Stimulated activated CD8-positive, alpha-beta memory T cell treated with anti-CD3 and anti-CD28 coated beads, Interleukin-15, amount 100 ng/mL, for 4 hours (primary cell): ENCODE results near the gene HIRA.
"Not testable (repeated sequence)": the region's sequence is repeated elsewhere in the genome, so short reads cannot be mapped to it uniquely, and the experiment has no call there.

ENCODE experiments used
- DNase-seq, 2 donors: peaks; one replicate each; pipeline ENCODE4 v3.0.0-alpha.2; 2020; ENCODE audit warnings: low read depth in 2 of 2

HIRA gene

DNA sequence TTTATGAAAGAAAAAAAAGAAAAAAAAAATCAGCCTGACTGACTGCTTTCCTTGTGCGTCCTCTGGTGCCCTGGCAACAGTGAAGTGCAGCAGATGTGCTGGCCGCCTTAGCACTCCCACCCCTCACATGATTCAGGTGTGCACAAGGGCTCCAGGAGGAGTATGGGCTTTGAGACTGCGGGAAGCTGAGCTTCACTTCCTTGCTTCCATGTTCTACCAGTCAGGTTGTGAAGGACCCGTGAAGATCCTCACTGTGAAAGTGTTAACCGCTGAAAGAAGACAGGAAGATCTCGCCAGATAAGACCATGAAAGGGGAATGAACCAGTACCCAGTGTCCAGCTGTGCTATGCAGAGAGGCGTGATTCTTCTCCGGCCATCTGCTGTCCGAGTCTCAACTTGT lies 48.2 kb downstream of the HIRA start:
- no peak for DNase-seq

DNA sequence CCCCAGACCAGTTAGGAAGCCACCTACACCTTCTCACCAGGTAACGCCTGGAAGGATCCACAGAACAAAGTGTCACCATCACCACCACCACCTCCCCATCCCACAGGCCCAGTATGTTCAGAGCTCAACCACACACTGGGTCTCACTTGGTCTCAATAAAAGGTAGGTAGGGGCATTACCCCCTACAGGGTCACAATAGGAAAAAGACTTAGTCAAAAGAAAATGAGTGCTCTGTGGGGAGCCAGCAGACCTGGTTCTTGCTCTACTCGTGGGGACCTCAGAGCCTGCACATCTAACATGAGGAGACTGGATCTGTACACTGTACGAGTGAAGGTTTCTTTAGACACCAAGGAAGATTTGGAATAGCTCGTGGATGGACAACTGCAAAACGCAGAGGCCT lies 49.3 kb downstream of the HIRA start:
- no peak for DNase-seq

DNA sequence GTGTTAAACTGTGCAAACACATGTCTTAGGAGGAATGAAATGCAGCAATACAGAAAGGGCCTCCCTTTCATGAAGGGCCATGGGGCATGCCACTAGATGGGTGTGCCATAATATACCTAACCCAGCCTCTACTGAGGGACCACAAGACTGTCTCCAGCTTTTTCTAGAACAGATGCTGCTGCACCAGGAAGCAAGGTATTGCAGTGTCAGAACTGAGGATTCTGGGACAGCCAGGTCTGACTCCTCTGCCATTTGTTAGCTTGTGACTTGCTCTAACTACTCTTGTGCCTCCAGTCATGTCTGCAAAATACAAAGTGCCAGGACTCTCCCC lies 53.2 kb downstream of the HIRA start:
- no peak for DNase-seq

DNA sequence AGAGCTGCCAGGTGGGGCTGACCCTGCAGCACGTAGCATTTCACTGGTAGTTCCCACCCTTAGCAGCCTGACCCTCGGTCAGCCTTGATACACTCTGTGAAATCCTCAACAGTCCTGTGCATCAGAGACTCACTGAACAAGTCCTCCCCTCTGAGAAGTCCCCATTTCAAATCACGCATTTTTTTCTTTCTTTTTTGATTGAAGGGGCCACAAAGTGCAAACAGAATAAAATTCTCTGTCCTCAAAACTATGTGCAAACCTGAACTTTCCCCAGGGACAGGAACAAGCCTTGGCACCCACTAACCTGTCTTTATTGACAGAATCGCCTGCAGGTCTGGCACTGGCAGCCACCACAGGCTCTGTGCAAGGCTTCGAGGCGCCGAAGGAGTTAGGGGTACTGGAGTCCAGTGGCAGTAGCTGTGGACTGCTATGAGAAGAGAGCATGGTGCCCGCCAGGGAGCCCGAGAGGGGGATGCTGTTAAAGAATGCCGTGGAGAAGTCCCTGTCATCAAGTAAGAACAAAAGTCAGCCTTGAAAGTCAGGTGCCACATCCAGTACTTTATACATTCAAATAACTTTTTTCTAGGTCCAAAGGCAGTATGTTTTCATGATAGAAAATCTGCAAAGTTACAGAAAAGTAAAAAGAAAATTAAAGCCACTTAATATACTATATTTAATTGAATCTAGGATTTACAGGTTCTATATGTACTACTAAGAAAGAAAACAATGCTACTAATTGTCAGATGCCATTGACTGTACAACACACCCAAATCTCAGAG lies 53.8 kb downstream of the HIRA start:
- DNase-seq, result no peak

DNA sequence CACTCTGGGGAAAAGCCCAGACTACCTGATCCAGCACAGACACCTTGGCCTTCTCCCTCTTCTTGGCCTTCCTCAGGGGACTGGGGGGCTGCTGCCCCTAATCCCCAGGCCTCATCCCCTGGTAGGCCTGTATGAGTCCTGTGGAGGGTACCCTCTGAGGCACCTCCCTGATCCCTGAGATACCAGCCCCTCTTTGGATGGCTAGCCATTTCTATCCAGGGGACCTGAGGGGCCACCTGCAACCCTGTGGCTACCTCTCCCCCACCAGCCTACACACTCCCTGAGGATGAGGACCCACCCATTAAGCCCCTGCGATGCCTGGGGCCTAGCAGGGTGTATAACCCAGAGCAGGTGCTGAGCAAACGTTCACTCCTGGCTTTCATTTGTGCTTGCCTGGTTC lies 54.6 kb downstream of the HIRA start:
- no peak for DNase-seq

DNA sequence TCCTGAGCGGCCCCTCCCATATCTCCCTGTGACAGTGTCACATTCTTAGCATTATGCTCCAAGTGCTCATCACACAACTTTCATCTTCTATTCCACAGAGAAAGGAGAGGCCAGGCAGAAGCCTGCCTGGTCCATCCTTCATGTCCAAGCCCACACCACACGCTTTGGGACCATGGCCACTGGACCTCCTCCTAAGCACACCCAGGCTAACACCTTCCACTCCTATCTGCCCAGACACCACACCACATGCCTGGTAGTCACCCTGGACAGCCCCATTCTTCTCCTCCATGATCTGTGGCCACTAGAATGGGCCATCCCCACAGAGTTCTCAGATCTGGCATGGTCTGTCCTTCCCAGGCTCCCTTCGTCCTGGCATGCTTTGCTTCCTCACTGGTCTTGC lies 55.3 kb downstream of the HIRA start:
- DNase-seq, result no peak

DNA sequence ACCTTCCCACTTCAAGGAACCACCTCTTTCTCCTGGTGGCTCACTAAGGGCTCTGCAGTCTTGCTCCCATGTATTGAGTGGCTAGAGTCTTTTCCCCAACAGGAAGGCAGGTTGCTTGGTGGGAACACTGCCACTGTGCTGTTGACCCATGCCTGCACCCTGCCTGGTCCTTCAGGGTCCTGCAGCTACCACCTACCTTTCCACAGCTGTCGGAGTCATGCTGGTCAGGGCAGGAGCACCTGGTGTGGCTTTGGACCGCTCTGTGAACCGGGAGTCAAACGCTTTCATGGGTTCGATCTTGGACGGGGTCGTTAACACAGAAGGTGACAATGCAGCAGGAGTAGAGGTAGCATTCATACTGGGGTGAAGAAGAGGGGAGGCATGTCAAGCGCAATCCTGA lies 56.1 kb downstream of the HIRA start:
- no peak for DNase-seq

DNA sequence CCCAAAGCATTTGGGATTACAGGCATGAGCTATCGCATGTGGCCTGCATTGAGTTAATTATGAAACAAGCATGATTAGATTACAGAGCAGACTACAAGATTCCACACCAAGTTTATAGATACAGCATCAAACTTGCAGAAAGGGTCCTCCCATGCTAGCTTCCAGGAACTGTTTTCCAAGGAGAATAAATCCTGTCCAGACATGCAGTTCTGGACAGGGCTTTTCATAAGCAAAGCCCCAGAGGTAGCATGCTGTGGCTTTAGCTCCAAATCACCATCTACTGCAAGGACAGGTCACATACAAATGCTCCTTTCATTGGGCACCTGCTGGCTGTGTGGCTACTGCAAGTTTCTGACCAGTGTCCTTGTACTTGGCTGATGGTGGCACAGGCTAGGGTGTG lies 57.1 kb downstream of the HIRA start:
- DNase-seq, result no peak

DNA sequence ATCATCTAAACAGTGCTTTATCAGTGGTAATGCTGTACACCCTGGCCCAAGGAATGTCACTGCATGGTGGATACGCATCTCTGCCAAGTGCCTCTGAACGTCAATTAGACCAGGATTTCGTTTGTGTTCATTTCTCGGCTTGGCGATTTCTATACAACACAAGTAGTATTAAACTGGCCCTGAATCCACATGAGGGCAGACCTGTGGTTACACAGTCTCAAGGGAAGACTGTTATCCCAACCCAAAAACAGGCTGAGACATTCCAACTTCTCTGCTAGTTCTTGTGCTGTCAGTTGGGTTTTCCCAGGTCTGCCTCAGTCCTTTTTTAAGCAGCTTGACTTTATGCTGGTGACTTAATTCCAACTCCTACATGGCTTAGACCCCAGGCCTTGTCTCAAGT lies 58.1 kb downstream of the HIRA start:
- no peak for DNase-seq

DNA sequence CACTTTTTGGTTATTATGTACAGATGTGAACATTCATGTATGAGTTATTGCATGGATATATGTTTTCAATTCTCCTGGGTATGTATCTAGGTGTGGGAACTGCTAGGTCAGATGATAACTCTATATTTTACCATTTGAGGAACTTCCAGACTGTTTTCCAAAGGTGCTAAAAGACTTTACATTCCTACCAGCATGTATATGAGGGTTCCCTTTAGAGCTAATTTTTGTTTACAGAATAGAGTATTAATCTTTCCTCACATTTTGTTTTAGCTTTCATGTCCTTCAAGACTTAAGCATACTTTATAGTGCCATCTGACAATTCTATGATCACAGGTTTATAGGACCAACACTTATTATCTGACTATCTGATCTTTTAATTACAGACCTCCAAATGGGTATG lies 59.6 kb downstream of the HIRA start:
- DNase-seq, result no peak

DNA sequence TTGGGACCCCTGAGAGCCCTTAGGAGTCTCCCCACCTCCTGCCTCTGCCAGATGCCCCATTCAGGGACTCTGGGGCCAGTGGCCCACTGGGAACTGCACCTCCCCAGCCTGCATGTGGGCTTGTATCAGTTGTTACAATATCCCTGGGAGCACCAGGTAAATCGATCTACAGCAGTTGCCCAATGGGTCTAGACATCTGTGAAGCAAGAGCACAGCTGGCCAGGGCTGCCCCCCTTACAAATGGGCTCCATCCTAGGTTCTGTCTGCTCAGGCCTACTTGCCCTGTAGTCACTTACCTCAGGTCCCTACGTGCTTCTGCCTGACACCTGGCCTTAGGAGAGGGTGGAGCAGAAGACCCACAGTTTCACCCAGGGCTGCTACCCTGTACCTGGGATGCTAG lies 62.7 kb downstream of the HIRA start:
- DNase-seq, result no peak

DNA sequence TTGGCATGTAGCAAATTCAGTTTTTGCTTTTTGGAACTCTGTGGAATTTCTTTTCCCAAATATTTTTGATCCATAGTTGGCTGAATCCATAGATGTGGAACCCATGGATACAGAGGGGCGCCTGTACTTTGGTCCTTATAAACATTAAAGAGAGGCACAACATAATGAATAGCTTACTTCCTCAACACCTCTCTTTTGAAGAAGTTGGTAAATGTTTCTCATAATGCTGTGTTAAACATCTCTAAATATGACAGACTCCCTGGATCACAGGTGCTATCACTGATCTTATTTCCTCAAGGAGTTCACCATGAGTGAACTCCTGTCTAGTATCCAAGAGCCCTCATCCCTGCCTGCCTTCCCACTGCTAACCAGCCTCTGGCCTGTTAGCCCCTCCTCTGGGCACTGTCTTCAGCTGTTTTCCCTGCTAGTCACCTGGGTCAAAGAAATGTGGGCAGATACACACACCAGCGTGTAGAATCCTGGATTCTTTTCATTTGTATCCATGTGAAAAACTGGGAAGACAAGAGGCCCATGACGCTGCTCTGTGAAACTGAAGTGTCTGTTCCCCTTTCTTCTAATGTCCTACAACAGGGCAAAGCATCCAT lies 63.7 kb downstream of the HIRA start:
- DNase-seq, result no peak

DNA sequence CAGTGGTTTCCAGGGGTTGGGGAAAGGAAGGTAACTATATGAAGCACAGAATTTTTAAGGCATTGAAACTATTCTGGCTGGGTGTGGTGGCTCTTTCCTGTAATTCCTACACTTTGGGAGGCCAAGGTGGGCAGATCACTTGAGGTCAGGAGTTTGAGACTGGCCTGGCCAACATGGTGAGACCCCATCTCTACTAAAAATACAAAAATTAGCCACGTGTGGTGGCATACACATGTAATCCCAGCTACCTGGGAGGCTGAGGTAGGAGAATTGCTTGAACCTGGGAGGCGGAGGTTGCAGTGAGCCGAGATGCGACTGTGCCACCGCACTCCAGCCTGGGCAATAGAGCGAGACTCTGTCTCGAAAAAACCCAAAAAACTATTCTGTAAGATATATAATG lies 68.0 kb downstream of the HIRA start:
- not testable (repeated sequence) for DNase-seq

DNA sequence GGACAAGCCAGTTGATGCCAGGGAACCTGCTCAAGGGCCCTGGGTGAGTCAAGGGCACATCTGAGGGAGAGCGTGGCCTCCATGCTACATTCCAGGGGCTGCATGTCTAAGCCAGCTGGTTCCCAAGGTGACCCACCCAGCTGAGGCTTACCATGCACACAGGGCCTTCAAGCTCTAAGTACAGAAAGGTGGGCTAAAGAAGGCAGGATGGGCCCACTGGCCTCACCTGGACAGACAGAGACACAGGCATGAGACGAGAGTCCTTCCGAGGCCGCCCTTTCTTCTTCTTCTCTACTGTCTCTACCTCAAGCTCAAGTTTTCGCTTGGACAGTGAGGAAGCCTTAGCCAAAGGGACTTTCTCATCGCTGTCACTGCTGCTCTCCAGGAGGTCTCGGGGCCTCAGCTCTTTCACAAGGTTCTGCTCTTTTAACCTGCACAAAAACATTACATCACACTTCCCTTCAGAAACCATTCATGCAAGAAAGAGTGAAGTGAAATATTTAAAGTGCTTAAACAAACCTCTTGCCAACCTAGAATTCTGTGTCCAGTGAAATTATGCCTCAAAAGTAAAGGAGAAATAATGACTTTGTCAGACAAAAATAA lies 69.9 kb downstream of the HIRA start:
- no peak for DNase-seq

DNA sequence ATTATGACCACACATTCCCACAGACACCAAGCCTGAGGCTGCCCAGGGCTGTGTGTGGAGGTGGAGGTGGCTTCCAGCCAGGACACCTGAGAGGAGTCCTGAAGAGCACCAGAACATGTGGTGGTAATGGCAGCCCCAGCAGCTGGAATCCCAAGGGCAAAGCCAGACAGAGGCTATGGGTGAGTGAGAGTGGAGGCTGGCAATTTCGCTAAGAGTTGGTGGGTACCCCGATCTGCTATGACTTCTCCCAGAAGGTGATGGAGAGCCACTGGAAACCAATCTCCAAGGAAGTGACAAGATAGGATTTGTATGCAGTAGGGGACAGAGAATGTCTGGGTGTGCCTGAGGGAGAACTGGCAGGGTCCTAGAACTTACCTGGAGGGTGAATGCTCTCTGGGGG lies 70.7 kb downstream of the HIRA start:
- DNase-seq, result no peak

DNA sequence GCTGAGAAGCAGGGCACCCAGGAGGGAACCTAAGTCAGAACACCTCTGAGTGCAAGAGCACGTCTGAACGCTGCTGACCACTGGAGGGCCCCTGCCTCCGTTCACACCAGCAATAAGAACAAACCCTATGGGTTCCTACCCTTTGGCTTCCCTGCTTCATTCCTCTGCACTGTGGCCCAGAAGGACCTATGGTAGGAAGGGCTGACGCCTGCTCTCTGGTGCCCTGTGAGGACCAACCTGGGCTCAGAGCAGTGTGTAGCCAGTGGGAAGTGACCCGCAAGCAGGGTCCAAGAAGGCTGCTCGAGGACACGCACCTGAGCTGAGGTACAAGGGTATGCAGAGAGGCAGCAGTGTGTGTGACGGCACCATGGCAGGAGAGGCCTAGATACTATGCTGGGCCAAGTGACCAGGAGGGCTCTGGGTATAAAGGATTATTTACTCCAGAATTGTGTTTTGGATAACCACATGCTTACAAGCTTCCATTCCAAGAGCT lies 71.2 kb downstream of the HIRA start:
- no peak for DNase-seq

DNA sequence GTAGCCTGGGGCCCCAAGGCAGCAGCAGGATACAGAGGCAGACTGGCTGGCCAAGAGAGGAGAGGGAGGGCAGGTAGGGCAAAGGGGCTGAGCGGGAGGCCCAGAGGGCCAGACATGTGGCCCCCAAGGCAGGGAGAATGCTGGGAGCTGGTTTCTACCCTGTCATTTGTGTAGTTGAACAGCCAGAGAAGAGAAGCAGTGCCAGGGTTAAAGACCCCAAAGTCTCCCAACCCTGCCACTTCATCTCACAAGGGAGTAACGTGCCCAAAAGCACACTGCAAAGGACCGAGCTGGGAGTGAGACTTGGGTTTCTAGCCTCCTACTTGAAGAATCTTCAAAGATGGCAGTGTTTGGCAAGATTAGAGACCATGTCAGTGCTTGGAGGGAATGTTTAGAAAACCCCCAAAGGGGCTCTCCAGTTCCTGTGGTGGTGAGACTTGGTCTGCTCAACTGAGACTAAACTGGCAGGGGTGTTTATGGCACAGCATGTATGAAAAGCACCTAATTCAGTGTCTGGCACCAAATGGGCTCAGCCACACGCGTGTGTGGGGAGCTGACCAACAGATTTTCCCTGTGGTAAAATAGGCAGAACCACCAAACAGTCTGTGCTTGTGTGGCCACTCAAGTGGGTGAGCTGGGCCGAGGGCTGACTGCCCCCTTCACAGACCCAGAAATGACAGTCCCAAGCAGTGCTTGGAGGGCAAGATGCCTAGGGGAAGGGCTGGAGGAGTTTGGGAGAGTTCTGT lies 71.8 kb downstream of the HIRA start:
- DNase-seq, result no peak

DNA sequence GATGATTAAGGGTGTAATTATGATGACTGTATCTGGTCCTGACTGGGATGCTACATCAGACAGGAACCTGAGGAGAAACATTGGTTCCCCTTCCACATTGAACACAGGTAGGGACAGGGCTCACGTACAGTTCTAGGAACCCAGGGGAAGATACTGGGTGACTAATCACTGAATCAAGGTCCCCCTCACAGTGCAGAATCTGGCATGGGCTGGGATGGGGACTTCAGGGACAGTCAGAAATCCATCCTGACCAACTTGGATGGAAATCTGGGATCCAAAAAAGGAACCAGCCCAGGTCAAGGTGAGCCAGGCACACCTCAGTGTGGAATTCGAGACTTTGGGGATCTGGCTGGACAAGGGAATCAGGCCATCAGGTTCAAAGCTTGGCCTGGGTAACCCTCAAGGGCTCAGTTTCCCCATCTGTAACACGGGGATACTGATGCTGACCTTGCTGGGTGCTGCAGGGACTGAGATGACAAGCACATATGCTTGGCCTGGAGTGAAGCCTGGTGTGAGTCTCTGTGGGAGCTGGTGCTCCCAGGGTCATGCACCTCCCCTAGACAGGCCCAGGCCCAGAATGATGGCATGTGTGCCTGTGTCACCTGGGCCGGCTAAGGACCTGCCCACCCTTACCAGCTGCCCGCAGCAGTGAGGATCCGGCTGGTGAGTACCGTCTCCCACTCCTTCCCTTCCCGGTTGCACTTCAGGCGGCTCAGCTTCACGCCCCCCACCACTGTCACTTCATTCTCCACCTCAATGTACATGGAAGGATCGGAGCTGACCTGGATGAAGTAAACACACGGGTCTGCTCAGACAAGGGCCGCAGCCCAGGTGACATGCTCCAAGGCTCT lies 72.6 kb downstream of the HIRA start:
- no peak for DNase-seq

DNA sequence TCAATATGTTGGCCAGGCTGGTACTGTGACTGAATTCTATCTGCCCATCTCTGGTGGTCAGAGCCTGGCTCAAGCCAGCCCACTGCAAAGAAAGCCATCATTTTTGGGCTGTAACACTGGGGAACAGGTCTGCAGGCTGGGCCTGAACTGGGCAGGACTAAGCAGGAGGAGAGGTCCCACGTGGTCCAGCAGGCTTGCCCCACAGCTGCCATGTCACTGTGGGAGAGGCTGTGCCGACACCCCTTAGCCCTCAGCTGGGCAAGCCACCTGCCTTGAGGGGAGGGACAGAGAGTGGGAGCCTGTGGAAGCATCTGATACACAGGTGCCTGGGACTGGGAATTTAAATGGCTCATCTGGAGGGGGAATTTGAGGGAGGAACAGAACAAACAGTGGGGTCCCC lies 73.3 kb downstream of the HIRA start:
- no peak for DNase-seq

DNA sequence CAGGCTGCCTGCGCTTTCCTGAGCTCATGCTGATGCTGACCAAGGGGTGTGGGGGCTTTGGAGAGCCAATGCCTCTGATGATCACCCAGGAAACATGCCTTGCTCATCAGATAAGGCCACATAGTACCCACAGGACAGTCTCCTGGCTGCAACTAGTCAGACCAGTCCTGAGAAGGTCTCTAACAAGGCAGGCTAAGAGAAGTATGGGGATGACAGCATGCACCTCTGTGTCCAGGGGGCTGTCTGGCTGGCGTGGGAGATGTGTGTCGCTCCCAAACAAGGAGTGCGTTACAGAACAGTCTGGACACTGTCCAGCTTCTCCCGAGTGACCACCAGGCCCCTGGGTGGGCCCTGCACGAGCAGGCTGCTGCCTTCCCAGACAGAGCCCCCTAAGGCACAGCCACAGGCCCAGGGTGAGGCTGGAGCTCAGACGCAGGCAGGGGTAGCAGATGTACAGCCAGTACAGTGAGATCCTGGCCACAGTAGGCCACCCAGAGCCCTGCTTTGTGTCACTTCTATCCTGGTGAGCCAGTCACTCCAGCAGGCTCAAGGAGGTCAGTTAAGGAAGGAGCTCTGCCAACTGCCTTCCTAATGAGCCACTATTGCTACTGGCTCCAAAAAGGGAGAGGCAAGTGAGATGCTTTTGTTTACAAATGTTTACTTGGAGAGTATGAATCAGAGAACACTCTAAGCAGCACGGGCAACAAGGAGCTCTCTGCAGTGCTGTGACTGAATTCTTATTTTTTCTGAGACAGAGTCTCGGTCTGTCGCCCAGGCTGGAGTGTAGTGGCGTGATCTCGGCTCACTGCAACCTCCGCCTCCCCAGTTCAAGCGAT lies 74.0 kb downstream of the HIRA start:
- no peak for DNase-seq
